GM18873 (cell line): ENCODE data around the gene PTPRO.
"Not testable (repeated sequence)": the region's sequence is repeated elsewhere in the genome, so short reads cannot be mapped to it uniquely, and the experiment has no call there.

Source experiments
- ATAC-seq: cut with Tn5 transposase; IDR thresholded peaks from one replicate; pipeline ENCODE4 v1.9.1; 2021; ENCODE audit warnings: mild to moderate bottlenecking, moderate library complexity, moderate number of reproducible peaks; ENCODE audit not compliant: unreplicated experiment, low FRiP score

PTPRO gene

DNA sequence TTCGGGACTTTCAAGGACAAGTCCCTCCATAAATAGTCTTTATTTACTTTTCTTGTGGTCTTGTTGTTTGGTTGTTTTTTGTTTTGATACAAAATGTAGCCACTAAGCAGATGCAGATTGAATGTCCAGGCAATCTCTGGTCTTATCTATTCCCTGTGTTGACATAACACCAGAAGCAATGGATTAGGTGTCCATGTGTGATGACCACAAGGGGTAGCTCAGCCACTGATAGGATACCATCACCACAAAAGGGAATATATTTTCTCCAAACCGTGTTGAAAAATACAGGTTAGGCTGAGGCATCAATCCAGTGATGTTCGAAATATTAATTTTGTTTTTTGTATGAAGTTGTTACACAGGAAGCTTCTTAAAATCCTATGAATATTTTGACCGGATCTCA, 270.6 kb downstream of the PTPRO start:
- ATAC-seq: no peak

DNA sequence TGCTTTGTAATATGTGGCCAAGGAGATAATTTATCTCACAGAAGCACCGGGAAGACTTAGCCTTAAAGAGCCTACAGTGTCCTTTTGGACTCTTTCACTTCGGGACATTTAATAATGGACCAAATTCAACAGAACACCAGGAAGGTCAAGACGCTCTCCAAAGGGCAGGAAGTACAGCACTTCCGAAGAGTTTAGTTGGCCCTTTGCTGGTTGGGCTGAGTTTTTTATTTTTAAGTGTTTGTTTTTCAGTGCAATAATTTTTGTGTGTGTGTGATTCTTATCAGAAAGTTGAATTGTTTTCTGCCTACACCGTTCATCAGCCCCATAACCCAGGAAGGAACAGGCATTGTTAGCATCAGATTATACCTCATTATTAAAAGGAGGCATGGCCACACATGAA, 273.9 kb downstream of the PTPRO start:
- ATAC-seq: no peak

DNA sequence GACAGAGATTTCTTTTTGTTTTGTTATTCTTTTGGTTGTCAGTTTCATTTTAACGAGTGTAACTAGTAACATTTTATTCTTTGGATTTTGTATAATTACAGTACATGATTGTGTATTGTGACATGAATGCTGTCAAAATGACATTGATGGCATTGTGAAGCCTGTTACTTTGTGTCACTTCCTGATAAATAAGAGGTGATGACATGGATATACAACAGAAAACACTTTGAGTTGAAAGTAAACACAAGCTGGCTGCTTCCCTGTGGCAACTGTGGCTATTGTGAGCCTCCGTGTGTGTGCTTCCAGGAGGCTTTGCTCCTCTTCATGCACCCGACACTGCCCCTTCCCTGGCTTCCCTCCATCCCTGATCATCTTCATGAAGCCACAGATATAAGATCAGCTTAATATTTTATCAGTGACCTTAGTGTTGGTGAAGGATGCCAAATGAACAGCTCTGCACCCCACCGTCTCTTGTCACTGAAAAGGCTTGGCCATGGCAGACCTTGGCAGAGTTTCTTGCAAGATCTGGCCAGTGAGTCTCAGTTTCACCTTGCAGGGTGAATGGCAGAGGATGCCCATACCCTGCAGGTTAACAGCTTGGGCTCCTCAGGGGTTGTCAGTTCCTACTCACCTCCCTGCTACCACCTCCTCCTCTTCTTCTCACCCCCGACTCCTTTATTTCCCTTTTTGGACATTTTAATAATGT, 275.0 kb downstream of the PTPRO start:
- no peak for ATAC-seq

DNA sequence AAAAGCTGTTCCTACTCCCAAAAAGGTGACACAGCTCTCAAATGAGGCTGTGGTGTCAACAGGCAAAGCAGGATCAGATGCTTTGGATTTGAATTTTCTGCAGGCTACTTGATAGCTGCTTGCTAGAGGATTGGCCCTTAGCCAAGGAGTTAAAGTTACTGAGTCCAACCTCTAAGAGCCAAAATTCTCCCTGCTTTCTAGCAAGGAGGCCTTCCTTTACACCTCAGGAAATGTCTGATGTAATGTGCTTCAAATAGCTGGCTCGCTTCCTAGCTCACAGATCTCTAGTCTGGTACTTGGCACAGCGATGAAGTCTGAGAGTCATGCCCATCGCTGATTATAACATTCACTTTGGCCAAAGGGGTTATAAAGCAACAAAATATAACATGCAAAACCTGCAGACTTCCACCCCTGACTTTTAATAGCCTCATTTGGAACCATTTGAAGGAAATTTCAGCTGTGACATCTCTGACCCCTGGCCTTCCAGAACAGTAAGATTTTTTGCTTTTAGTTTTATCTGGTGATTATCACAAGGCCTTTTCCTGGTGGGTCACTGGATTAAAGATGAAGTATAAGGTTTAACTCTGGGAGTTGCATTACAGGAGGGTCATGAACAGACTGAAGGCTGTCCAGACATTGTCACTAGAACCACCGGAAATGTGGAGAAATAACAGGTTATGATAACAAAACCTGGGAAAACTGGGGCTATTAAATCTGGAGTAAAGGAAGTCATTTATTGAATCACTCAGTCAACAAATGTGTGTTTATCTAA, 277.1 kb downstream of the PTPRO start:
- ATAC-seq: no peak

DNA sequence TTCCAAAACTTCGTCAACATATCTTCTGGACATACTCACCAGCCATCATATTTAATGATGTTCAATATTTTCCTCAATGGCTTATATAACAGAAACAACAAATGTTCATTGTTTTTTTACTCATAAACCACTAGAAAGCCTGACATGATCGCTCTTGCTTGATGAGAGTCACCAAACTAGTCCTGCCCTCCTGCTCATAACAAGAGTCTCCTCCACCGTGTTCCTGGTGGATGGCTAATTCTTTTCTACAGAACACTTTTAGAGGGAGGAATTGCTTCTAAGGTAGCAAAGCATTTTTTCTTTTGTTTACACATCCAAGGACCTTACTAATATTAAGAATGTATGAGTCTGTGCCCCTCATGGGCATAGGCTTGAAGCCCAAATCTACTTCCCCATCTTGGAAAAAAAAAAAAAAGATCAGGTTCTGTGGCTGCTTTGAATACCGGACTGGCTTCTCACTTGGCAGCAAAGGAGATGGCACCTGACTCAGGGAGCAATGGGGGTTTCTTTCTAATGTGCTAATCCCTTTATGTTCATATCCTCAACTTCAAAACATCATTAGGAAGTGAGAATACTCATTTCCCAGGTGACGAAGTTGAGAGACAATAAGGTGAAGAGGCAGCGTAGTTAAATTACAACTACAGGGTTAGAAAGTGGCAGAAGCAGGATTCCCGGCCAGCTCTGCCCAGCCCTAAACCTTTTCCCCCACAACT, 278.1 kb downstream of the PTPRO start:
- ATAC-seq: no peak

DNA sequence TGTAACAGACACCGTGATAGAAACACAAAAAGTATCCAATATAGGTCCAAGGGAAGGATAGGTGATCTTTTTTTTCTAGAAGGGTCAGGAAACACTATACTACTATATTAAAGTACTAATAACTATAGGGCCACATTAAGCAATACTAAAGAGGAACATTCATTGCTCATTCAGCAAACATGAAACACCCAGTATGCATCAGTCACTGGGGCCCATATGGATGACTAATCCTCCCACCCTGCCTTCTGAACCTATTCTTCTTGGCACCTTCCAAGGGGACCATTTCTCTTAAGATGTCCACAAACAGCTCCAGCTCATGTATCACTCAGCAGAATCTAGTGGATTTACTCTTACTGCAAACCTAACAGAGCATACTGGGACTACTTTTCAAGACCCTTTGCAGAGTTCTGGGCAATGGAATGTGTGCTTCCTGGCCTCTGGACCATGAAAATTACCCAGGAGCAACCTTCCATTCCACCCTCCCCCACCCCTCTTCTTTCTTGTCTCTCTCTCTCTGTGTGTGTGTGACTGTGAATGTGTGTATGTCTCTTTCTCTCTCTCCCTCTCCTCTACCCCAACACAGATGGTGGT, 279.0 kb downstream of the PTPRO start:
- no peak for ATAC-seq

DNA sequence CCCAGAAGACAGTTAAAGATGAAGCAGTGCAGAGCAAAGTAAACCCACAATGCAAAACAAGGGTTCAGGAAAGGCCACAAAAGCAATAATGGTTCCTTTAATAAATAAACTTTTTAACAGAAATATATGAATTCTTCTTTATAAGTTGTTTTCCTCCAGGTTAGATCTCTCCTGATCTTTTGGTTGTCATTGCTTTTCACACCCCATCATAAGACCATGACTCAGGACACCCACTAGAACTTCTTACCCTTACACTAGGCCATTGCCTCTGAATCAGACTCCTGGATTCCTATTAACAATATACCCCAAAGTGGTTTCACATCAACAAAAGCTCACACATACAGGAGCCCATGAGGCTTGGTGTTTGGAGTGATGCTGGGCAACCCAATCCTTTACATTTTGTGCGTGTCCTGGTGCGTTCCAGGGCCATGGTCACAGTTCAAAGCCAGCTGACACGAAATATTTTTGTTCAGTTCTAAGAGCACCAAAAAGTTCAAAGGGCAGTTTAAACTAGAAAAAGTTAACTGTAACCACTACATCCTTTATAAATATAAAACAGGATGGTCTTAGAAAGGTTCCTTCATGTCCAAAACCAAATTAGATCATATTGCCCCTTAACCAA, 279.9 kb downstream of the PTPRO start:
- ATAC-seq: no peak

DNA sequence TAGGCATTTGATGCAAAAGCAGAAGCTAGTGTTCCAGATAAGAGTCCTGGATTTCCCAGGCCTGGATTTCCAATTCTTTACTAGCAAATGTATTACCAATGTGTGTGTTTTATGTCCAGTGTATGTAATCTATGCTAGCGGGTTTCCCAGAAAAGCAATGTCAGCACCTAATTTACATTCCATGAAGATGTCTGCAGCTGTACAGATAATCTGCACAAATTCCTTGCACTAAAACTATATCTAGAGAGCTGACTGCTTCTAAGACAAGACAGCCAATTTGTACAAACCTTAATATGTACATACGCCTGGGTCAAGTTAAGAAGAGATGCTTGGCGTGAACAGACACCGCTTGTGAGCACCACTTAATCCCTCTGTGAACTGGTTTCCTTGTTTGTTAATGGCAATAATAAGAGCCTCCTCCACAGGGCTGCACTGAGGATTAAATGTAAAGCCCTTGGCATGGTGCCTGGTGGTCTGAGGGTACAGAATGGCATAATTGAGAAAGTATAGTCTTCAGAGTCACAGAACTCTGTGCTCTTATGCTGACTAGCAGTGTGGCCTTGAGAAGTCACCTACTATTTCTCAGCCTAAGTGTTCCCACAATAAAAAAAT, 281.3 kb downstream of the PTPRO start:
- ATAC-seq: no peak

DNA sequence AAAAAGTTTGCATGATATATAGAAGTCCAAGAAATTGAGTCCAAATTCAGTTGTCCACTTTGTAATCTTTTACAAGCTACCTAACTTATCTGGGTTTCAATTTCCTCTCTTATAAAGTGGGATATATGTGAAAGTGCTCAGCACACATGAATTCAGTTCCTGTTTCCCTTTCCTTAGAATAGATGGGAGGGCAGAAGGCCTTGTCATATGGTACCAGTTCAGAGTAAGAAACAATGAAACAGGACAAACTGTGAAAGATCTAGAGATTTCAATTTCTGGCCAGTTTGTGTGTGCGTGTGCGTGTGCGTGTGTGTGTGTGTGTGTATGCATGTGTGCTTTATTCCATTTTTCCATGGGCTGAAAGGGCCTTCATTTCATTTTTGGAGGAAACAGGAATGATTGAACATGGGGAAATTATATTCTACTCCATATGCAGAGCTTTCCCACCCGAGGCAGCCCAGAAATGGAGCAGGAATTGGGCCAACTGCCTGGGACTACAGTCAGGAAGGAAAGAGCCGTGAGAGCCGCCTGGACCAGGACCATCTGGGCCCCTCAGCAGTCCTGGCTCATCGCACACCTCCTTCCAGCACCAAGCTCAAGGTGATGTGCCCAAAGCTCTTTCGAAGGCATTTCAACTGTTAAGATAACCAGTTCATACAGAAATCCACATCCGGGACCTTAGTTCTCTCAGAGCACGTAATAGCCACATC, 283.7 kb downstream of the PTPRO start:
- ATAC-seq: no peak

DNA sequence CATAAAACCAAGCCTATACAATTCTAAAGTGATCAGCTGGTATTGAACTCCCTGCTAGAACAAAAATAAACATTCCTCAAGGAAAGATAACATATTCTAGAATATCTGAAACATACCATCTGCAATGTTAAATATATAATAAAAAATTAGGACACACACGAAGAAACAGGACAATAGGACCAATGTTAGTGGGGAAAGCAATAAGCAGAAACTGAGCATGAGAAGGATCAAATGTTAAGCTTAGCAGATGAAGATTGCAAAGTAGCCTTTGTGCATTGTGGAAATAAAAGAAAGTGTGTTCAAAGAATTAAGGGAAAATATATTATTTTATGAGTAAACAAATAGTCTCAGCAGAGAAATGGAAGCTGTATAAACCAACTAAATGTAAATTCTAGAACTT, 286.1 kb downstream of the PTPRO start:
- no peak for ATAC-seq

DNA sequence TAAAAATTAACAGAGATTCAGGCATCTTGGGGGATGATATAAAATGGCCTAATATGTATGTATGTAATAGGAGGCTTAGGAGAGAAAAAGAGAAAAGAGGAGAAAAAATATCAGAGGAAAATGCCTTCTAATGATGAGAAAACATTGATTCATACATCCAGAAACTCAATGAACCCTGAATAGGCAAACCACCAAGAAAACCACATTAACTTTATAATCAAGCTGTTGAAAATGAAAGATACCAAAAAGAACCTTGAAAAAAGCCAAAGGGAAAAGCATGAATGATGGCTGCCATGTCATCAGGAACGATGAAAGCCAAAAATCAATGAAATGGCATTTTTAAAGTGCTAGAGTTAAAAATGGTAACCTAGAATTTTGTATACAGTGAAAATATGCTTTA, 286.6 kb downstream of the PTPRO start:
- ATAC-seq: no peak

DNA sequence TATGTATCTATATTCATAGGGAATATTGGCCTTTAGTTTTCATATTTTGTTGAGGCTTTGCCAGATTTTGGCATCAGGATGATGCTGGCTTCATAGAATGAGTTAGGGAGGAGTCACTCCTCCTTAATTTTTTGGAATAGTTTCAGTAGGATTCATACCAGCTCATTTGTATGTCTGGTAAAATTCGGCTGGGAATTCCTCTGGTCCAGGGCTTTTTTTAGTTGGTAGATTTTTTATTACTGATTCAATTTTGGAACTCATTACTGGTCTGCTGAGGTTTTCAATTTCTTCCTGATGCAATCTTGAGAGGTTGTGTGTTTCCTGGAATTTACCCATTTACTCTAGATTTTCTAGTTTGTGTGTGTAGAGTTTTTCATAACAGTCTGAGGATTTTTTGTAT, 291.7 kb downstream of the PTPRO start:
- ATAC-seq: no peak

DNA sequence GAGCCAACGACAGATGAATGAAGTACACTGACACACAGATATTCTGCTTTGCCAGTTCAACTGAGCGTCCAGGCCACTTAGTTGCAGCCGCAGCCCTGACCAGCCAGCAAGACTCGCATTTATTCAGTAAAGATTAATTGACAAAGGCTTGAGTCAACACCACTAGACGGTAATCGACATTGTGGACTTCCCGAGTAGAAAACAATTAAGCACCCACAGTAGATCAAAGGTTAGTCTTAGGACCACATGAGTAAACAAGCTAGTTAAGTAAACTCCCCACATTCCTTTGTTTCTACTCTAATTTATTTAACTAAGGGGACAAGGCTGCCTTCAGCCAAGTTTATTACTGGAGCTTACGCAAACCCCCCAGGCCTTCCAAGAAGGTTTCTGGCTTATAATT, 294.2 kb downstream of the PTPRO start:
- not testable (repeated sequence) for ATAC-seq

DNA sequence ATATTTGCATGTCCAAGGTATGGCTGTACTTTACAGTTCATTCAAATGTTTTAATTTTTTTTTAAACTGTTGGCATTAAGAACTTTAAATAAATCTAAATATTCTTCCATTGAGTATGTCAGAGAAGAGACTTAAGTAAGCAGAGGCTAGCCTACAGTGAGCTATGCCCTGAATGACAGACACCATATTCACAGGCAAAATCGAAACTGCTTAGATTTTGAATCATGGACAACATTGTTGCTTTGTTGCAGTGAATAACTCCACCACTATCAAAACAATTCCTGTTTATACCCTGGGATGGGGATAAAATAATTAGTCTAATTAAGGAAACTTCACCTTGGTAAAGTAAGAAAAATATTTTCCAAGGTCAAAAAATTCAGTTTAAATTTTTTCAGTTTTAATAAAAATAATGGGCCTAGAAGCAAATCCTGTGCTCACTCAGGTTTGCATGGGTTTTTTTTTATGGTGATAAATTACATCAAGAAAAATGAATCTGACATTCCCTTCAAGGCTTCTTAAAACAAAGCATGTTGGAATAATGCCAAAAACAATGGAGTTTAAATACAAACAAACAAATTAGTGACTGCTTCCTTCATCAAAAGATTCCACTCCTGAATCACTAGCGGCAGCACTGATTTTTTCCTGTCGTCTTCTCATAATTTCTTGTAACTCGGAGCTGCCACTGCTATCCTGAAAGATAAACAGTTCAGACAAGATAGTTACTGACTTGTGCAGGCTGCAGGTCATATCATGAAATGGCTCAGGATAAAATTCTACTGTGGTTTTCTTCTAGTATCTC, 298.6 kb downstream of the PTPRO start:
- ATAC-seq: no peak

DNA sequence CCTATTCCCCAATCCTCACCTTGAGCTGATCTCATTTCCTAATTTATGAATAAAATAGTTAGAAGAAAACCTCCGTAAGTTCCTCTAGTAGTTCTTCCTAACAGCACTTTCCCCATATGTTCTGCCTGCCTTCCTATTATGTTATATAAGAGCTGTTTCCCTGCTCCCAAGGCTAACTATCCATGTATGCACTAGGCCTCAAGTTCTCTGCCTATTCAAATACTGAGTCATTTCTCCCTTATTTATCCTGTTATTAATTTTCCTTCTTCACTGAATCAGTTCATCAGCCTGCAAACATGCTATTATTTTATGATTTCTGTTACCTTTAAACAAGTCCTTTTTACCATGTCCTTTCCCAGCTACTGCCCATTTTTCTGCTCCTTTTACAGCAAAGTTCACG, 302.8 kb downstream of the PTPRO start:
- no peak for ATAC-seq

DNA sequence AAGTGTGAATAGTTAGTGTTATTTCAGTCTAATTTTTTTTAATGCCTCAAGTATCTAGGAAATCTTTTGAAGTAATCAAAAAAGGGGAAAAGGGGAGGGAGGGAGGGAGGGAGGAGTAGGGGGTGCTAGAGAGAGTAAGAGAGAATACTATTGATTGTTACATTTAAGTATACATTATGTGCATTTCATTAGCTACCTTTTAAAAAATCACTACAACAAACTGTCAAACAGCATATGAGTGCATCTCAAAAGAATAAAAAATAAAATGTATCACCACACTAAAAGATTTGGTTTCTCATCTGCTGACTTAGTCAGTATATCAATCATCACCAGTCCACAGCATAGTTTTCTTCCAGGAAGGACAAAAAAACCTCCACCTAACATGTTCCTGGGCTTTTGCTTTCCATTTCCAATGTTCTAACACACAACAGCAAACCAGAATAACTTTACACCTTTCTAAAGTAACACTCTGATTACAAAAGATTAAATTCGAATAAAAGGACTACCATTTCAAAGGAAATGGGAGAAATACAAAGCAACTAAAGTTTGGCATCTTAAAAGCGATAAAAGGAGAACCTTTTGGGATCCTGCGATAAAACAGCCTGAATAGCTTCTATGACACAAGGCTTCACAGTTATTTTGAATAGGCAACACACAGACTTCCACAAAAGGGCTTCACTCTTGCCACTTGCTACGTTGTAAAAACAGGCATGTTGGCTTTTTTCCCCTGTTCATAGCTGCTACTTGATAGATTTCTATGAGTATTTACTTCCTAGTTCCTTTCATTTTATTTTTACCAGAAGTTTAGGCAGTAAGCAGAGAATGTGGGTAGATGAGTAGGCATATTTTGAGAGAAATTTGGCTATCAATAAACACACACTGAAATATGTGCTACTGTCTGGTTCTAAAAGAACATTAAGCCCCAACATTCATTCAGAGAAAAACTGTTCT, 306.0 kb downstream of the PTPRO start:
- ATAC-seq: no peak

DNA sequence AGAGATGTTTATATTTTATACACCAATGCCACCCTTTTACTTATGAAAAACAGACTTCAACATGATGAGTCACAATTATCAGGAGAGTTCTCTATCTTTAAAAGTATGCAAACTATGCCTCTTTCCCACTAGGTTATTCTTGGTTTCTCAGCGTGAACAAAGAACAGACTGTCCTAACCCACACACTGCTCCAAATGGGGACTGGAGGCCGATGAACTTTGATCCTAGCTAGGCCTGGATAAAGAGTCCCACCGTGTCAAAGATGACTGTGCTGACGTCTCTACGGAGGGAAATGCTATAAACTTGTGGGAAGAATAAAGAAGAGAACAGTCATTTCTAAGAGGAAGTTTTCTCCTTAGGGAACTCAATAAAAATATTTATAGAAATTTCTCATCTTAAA, 306.8 kb downstream of the PTPRO start:
- ATAC-seq: no peak

DNA sequence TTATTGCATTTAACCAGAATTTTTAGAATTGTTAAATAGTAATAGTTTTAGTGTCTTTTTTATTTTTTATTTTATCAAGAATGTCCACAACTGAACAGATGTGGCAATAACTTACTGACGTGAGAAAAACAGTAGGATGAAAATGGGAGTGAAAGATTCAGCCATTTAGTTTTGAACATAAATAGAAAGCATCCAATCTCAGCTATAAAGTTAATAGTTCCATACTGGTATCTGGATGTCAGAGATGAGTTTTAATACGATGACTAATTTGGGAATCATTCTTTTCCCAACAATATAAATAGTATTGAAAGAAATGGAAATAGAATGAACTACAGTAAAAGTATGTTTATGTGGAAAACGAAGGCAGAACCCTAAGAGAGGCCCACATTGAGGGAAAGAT, 307.5 kb downstream of the PTPRO start:
- no peak for ATAC-seq
